Adrenal gland (tissue), 5 donors: ENCODE data around the gene OR8B12.

Experiments
- POLR2A ChIP-seq, 2 donors: fragments of 450-650 bp; IDR thresholded peaks; one replicate each; pipeline ENCODE4 v1.6.1; 2017; ENCODE audit warnings: antibody characterized with exemption in 2 of 2, mild to moderate bottlenecking in 2 of 2, moderate library complexity in 1 of 2
- TF ChIP-seq, protein P1 (sequence below), 6 experiments: fragments of 450-650 bp in 4 of 6; fragments of 200-600 bp in 2 of 6; sonication (generic) in 1 of 6; IDR thresholded peaks; 1 replicate in 5 of 6; 2 replicates in 1 of 6; pipeline versions ENCODE4 v1.5.1 to v1.8.0; 2016 to 2021; ENCODE audit warnings: antibody characterized with exemption in 6 of 6, mild to moderate bottlenecking in 2 of 6, moderate library complexity in 1 of 6
- donor health status: DM: no; HTN: no; CAD: no.

DNA sequence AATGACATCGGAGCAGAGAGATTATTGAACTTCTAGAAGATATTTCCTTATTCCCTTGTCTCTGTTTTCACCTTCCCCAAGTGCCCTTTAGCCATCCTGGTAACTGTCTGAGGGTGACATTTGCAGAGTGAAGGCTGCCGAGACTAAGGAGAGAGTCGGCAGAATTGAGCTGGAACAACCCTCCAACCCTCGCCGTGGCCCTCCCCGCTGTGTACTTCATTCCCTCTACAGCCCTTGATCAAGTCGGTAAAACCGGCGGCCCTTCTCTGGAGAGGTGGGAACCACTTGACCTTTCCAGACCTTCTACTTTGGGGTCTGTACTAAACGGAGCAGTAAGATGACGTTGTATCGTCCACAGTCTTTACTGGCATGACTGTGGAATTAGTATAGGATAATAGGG, 26.1 kb downstream of the OR8B12 start:
- TF ChIP-seq, protein P1, sequence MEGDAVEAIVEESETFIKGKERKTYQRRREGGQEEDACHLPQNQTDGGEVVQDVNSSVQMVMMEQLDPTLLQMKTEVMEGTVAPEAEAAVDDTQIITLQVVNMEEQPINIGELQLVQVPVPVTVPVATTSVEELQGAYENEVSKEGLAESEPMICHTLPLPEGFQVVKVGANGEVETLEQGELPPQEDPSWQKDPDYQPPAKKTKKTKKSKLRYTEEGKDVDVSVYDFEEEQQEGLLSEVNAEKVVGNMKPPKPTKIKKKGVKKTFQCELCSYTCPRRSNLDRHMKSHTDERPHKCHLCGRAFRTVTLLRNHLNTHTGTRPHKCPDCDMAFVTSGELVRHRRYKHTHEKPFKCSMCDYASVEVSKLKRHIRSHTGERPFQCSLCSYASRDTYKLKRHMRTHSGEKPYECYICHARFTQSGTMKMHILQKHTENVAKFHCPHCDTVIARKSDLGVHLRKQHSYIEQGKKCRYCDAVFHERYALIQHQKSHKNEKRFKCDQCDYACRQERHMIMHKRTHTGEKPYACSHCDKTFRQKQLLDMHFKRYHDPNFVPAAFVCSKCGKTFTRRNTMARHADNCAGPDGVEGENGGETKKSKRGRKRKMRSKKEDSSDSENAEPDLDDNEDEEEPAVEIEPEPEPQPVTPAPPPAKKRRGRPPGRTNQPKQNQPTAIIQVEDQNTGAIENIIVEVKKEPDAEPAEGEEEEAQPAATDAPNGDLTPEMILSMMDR (IDR thresholded peaks at IDR 0.05), result no peak
- no peak for TF ChIP-seq POLR2A (IDR thresholded peaks at IDR 0.05)
